ENCODE data around the gene MLLT10. TPM values are rescaled to one million over a fixed set of nuclear protein-coding genes. Genes with fewer than 3 reads are reported as not detected.

Gene MLLT10
- total and polyA plus RNA-seq, 4 experiments from 2014 or later = 5.2 to 73.4 (median 36.5) TPM

- no peak overlapping the region for H3K4me3 Mint-ChIP-seq
- H3K27ac Mint-ChIP-seq = peak overlapping the region in 1 of 7 donors; percentile 10
- CTCF ChIA-PET (ENCODE audit: partially characterized antibody) = interaction anchor here (1.9 kb wide), 1 partner anchor 11 kb away, joined by 13 read pairs; no protein-coding TSS in a partner anchor
- H3K36me3 Mint-ChIP-seq = peaks cover 30 to 44% of the 10 kb centered on the region in 2 donors
- no peaks in the 10 kb centered on the region for H3K9me3 ChIP-seq (ENCODE audit: control insufficient read depth in 1 of 2, low read length in 2 of 2)
- H3K9me3 Mint-ChIP-seq = no peaks in the 10 kb centered on the region
- no peak for DNase-seq
- POLR2A ChIA-PET (ENCODE audit: partially characterized antibody) = no interaction called here
- peaks cover 8% of the 10 kb centered on the region for H3K4me1 ChIP-seq (ENCODE audit: insufficient read depth, low read length)
- H3K27ac ChIP-seq (ENCODE audit: low read depth, low read length) = no peak overlapping the region
- peaks cover 4% of the 10 kb centered on the region for H3K36me3 ChIP-seq (ENCODE audit: insufficient read depth, low read length)
- intact Hi-C loops (cut with micrococcal nuclease) = no loop called here
- no peaks in the 10 kb centered on the region for H3K27me3 Mint-ChIP-seq
- no peaks in the 10 kb centered on the region for H3K27me3 ChIP-seq (ENCODE audit: insufficient read depth, low read length)
- H3K4me1 Mint-ChIP-seq = peaks cover 11 to 15% (median 12%) of the 10 kb centered on the region in 4 donors
- no peak overlapping the region for H3K4me3 ChIP-seq (ENCODE audit: low read length in 2 of 2)
These were observed 185.5 kb downstream of the MLLT10 start for GRCh38 chr10:21719502-21719901.

- intact Hi-C loops (cut with micrococcal nuclease) = no loop called here
- no peak for DNase-seq
- Mint-ChIP-seq H3K27me3 (no peaks in the 10 kb centered on the region), H3K9me3 (no peaks in the 10 kb centered on the region), H3K27ac (no peak overlapping the region), H3K4me3 (no peak overlapping the region), H3K4me1 (peaks cover 17 to 21% (median 17%) of the 10 kb centered on the region in 4 donors), H3K36me3 (peaks cover 25 to 40% of the 10 kb centered on the region in 2 donors)
- H3K36me3 ChIP-seq (ENCODE audit: insufficient read depth, low read length) = peaks cover 4% of the 10 kb centered on the region
- CTCF ChIA-PET (ENCODE audit: partially characterized antibody) = interaction anchor here (1.2 to 1.9 kb wide), 2 partner anchors 11 to 14 kb away, joined by 3 to 13 read pairs; no protein-coding TSS in a partner anchor
- H3K4me1 ChIP-seq (ENCODE audit: insufficient read depth, low read length) = peaks cover 11% of the 10 kb centered on the region
- H3K9me3 ChIP-seq (ENCODE audit: control insufficient read depth in 1 of 2, low read length in 2 of 2) = no peaks in the 10 kb centered on the region
- POLR2A ChIA-PET (ENCODE audit: partially characterized antibody) = no interaction called here
- no peak overlapping the region for H3K4me3 ChIP-seq (ENCODE audit: low read length in 2 of 2)
- no peak overlapping the region for H3K27ac ChIP-seq (ENCODE audit: low read depth, low read length)
- H3K27me3 ChIP-seq (ENCODE audit: insufficient read depth, low read length) = no peaks in the 10 kb centered on the region
These were observed 186.1 kb downstream of the MLLT10 start for GRCh38 chr10:21720090-21720489.

- H3K4me3 Mint-ChIP-seq = no peak overlapping the region
- intact Hi-C loops (cut with micrococcal nuclease) = no loop called here
- Histone ChIP-seq H3K4me1 (ENCODE audit: insufficient read depth, low read length) (peaks cover 11% of the 10 kb centered on the region), H3K4me3 (ENCODE audit: low read length in 2 of 2) (no peak overlapping the region), H3K36me3 (ENCODE audit: insufficient read depth, low read length) (peaks cover 4% of the 10 kb centered on the region), H3K27ac (ENCODE audit: low read depth, low read length) (no peak overlapping the region), H3K27me3 (ENCODE audit: insufficient read depth, low read length) (no peaks in the 10 kb centered on the region), H3K9me3 (ENCODE audit: control insufficient read depth in 1 of 2, low read length in 2 of 2) (no peaks in the 10 kb centered on the region)
- H3K4me1 Mint-ChIP-seq = peaks cover 16 to 22% (median 20%) of the 10 kb centered on the region in 4 donors
- POLR2A ChIA-PET (ENCODE audit: partially characterized antibody) = no interaction called here
- H3K36me3 Mint-ChIP-seq = peaks cover 16 to 30% of the 10 kb centered on the region in 2 donors
- no peaks in the 10 kb centered on the region for H3K9me3 Mint-ChIP-seq
- no peak overlapping the region for H3K27ac Mint-ChIP-seq
- CTCF ChIA-PET (ENCODE audit: partially characterized antibody) = interaction anchor here (1.2 to 1.9 kb wide), 2 partner anchors 10 to 13 kb away, joined by 3 to 13 read pairs; no protein-coding TSS in a partner anchor
- no peak for DNase-seq
- H3K27me3 Mint-ChIP-seq = no peaks in the 10 kb centered on the region
These were observed 187.1 kb downstream of the MLLT10 start for GRCh38 chr10:21721000-21721665.

- POLR2A ChIA-PET (ENCODE audit: partially characterized antibody) = no interaction called here
- Histone ChIP-seq H3K27me3 (ENCODE audit: insufficient read depth, low read length) (no peaks in the 10 kb centered on the region), H3K36me3 (ENCODE audit: insufficient read depth, low read length) (peaks cover 8% of the 10 kb centered on the region), H3K4me3 (ENCODE audit: low read length in 2 of 2) (no peak overlapping the region), H3K27ac (ENCODE audit: low read depth, low read length) (no peak overlapping the region), H3K4me1 (ENCODE audit: insufficient read depth, low read length) (peaks cover 20% of the 10 kb centered on the region), H3K9me3 (ENCODE audit: control insufficient read depth in 1 of 2, low read length in 2 of 2) (no peaks in the 10 kb centered on the region)
- H3K36me3 Mint-ChIP-seq = peaks cover 18 to 32% of the 10 kb centered on the region in 2 donors
- intact Hi-C loops (cut with micrococcal nuclease) = loop anchor here (2.0 kb wide), 1 partner anchor 19 kb away; no protein-coding TSS in a partner anchor
- peaks cover 21 to 30% (median 25%) of the 10 kb centered on the region in 4 donors for H3K4me1 Mint-ChIP-seq
- no peak overlapping the region for H3K27ac Mint-ChIP-seq
- no peak overlapping the region for H3K4me3 Mint-ChIP-seq
- H3K27me3 Mint-ChIP-seq = no peaks in the 10 kb centered on the region
- no peak for DNase-seq
- H3K9me3 Mint-ChIP-seq = no peaks in the 10 kb centered on the region
- CTCF ChIA-PET (ENCODE audit: partially characterized antibody) = no interaction called here
These were observed 188.2 kb downstream of the MLLT10 start for GRCh38 chr10:21722209-21722608.

GRCh38 chr10:21724020-21724589 lies 190.1 kb downstream of the MLLT10 start:
- ChIA-PET POLR2A (ENCODE audit: partially characterized antibody) (interaction anchor here (0.8 to 2.0 kb wide), 3 partner anchors 10 to 228 kb away, joined by 3 to 5 read pairs (median 4); no protein-coding TSS in a partner anchor), CTCF (ENCODE audit: partially characterized antibody) (interaction anchor here (0.7 to 3.0 kb wide), 5 partner anchors 14 to 286 kb away, joined by 3 to 11 read pairs (median 3); no protein-coding TSS in a partner anchor)
- H3K9me3 Mint-ChIP-seq = no peaks in the 10 kb centered on the region
- DNase-seq = no peak
- H3K27ac Mint-ChIP-seq = peak overlapping the region in 3 of 7 donors; percentile 25 to 77 (median 43)
- peak overlapping the region in 1 of 8 donors; percentile 12 for H3K4me3 Mint-ChIP-seq
- H3K9me3 ChIP-seq (ENCODE audit: control insufficient read depth in 1 of 2, low read length in 2 of 2) = no peaks in the 10 kb centered on the region
- peaks cover 27 to 43% (median 33%) of the 10 kb centered on the region in 4 donors for H3K4me1 Mint-ChIP-seq
- H3K36me3 Mint-ChIP-seq = peaks cover 12 to 32% of the 10 kb centered on the region in 2 donors
- intact Hi-C loops (cut with micrococcal nuclease) = no loop called here
- H3K27me3 ChIP-seq (ENCODE audit: insufficient read depth, low read length) = no peaks in the 10 kb centered on the region
- H3K27me3 Mint-ChIP-seq = no peaks in the 10 kb centered on the region
- no peak overlapping the region for H3K4me3 ChIP-seq (ENCODE audit: low read length in 2 of 2)
- peaks cover 8% of the 10 kb centered on the region for H3K36me3 ChIP-seq (ENCODE audit: insufficient read depth, low read length)
- H3K4me1 ChIP-seq (ENCODE audit: insufficient read depth, low read length) = peaks cover 26% of the 10 kb centered on the region
- H3K27ac ChIP-seq (ENCODE audit: low read depth, low read length) = no peak overlapping the region

GRCh38 chr10:21724687-21725367 lies 190.8 kb downstream of the MLLT10 start:
- intact Hi-C loops (cut with micrococcal nuclease) = no loop called here
- CTCF ChIA-PET (ENCODE audit: partially characterized antibody) = interaction anchor here (0.7 to 3.0 kb wide), 8 partner anchors 9 to 285 kb away, joined by 3 to 11 read pairs (median 4); no protein-coding TSS in a partner anchor
- H3K4me3 ChIP-seq (ENCODE audit: low read length in 2 of 2) = no peak overlapping the region
- peak overlapping the region in 3 of 7 donors; percentile 10 to 43 (median 25) for H3K27ac Mint-ChIP-seq
- peak; percentile 40 to 55 (median 48) for DNase-seq
- POLR2A ChIA-PET (ENCODE audit: partially characterized antibody) = interaction anchor here (0.7 to 2.0 kb wide), 4 partner anchors 9 to 229 kb away, joined by 3 to 5 read pairs (median 4); no protein-coding TSS in a partner anchor
- peaks cover 26% of the 10 kb centered on the region for H3K4me1 ChIP-seq (ENCODE audit: insufficient read depth, low read length)
- no peaks in the 10 kb centered on the region for H3K9me3 Mint-ChIP-seq
- H3K27ac ChIP-seq (ENCODE audit: low read depth, low read length) = no peak overlapping the region
- H3K9me3 ChIP-seq (ENCODE audit: control insufficient read depth in 1 of 2, low read length in 2 of 2) = no peaks in the 10 kb centered on the region
- peaks cover 15 to 30% of the 10 kb centered on the region in 2 donors for H3K36me3 Mint-ChIP-seq
- H3K4me3 Mint-ChIP-seq = peak overlapping the region in 2 of 8 donors; percentile 12 to 19
- H3K36me3 ChIP-seq (ENCODE audit: insufficient read depth, low read length) = peaks cover 8% of the 10 kb centered on the region
- H3K27me3 ChIP-seq (ENCODE audit: insufficient read depth, low read length) = no peaks in the 10 kb centered on the region
- no peaks in the 10 kb centered on the region for H3K27me3 Mint-ChIP-seq
- peaks cover 25 to 43% (median 34%) of the 10 kb centered on the region in 4 donors for H3K4me1 Mint-ChIP-seq
